ENCODE results near the gene MRFAP1L1. TPM values are rescaled to one million over a fixed set of nuclear protein-coding genes. Genes with fewer than 3 reads are reported as not detected.

MRFAP1L1 gene
- total RNA-seq, 1 experiment from 2014 or later: 57.7 TPM

GRCh38 chr4:6754481-6755087 lies 44.9 kb upstream of the MRFAP1L1 start:
- no peaks in the 10 kb centered on the region for H3K79me1 ChIP-seq (ENCODE audit: insufficient read depth, low read depth, low read length, poor library complexity, severe bottlenecking)
- H3K14ac ChIP-seq (ENCODE audit: insufficient read depth, low read length): no peak overlapping the region
- no peak overlapping the region for H4K5ac ChIP-seq (ENCODE audit: insufficient read length, low read depth, low read length)
- Mint-ChIP-seq H3K36me3 (ENCODE audit: insufficient read depth in 1 of 3, low read depth in 3 of 3) (no peaks in the 10 kb centered on the region), H3K4me3 (no peak overlapping the region), H3K27me3 (ENCODE audit: low read depth) (no peaks in the 10 kb centered on the region; the same call in 1 of the 2 replicates), H3K27ac (no peak overlapping the region), H3K4me1 (peaks cover 7 to 17% of the 10 kb centered on the region in 2 experiments), H3K9me3 (peaks cover 0 to 3% of the 10 kb centered on the region in 2 experiments; a peak in 1 of 5 replicates)
- TF ChIP-seq CTCF (conservative IDR thresholded peaks at IDR 0.05): no peak
- H2BK12ac ChIP-seq (ENCODE audit: insufficient read length, low read depth, low read length): no peak overlapping the region
- H3K18ac ChIP-seq (ENCODE audit: insufficient read length, low read depth, low read length): no peak overlapping the region
- H2BK20ac ChIP-seq (ENCODE audit: low read depth, low read length, poor library complexity, severe bottlenecking): no peak overlapping the region
- no peak overlapping the region for H3K4ac ChIP-seq (ENCODE audit: low read depth, low read length)
- no peaks in the 10 kb centered on the region for H3K9me3 ChIP-seq (ENCODE audit: control insufficient read depth, low read depth, low read length)
- H4K8ac ChIP-seq (replicated peaks; ENCODE audit: insufficient read length, low read depth, low read length): no peak overlapping the region
- no peak overlapping the region for H3K27ac ChIP-seq (ENCODE audit: insufficient read length, low read depth, low read length)
- no peak overlapping the region for H3K4me2 ChIP-seq (ENCODE audit: insufficient read depth, insufficient read length, low read length)
- H3K23me2 ChIP-seq (ENCODE audit: insufficient read length, low read depth, low read length, poor library complexity, severe bottlenecking): no peaks in the 10 kb centered on the region
- no peaks in the 10 kb centered on the region for H3K4me1 ChIP-seq (ENCODE audit: insufficient read depth, low read length)
- no peak overlapping the region for H2AFZ ChIP-seq (ENCODE audit: low read length)
- H3K9ac ChIP-seq (ENCODE audit: extremely low read depth, insufficient read length, low read length): no peak overlapping the region
- no peaks in the 10 kb centered on the region for H3K27me3 ChIP-seq (ENCODE audit: insufficient read depth, low read length)
- no peak overlapping the region for H4K91ac ChIP-seq (ENCODE audit: insufficient read length, low read depth, low read length)
- H4K20me1 ChIP-seq (ENCODE audit: control insufficient read depth, insufficient read depth, insufficient read length): no peaks in the 10 kb centered on the region
- DNase-seq: no peak
- H2BK120ac ChIP-seq (ENCODE audit: low read depth, low read length, poor library complexity, severe bottlenecking): no peak overlapping the region
- H3K23ac ChIP-seq (ENCODE audit: insufficient read length, low read depth, low read length): no peak overlapping the region
- no peaks in the 10 kb centered on the region for H3K79me2 ChIP-seq (ENCODE audit: insufficient read depth, low read length)
- H3K56ac ChIP-seq (ENCODE audit: insufficient read length, low read depth, low read length): no peak overlapping the region
- H2BK5ac ChIP-seq (ENCODE audit: insufficient read length, low read length): no peak overlapping the region
- H2BK15ac ChIP-seq (ENCODE audit: low read depth, low read length): no peak overlapping the region
- no peak overlapping the region for H2AK5ac ChIP-seq (ENCODE audit: insufficient read length, low read length)
- no peak overlapping the region for H3T11ph ChIP-seq (ENCODE audit: low read length)
- no CpG with 5 or more reads among the region's 3 CpGs for WGBS (ENCODE audit: extremely low coverage, insufficient read length, low lambda C conversion rate)
